Spleen (tissue), 11 donors: ENCODE results near the gene RING1. TPM values are rescaled to one million over a fixed set of nuclear protein-coding genes. Genes with fewer than 3 reads are reported as not detected.

Source experiments
- DNase-seq: peaks from one replicate; pipeline ENCODE4 v3.0.0-alpha.2; 2020
- H3K27ac ChIP-seq, 8 donors: fragments of 200-600 bp; sonication (generic) in 7 of 8; 1 replicate in 4 of 8; 2 replicates in 4 of 8; pipeline versions ENCODE4 v1.5.0 to v1.8.0; 2016 to 2021; ENCODE audit warnings: inconsistent platforms in 4 of 8, mild to moderate bottlenecking in 4 of 8, moderate library complexity in 1 of 8
- H3K27me3 ChIP-seq, 7 donors: fragments of 200-600 bp; sonication (generic) in 6 of 7; replicated peaks in 1 of 7; 1 replicate in 4 of 7; 2 replicates in 3 of 7; pipeline versions ENCODE4 v1.5.0 to v1.8.0; 2016 to 2021; ENCODE audit warnings: inconsistent platforms in 3 of 7, mild to moderate bottlenecking in 1 of 7
- H3K36me3 ChIP-seq, 6 donors: fragments of 200-600 bp; sonication (generic) in 5 of 6; 1 replicate in 4 of 6; 2 replicates in 2 of 6; pipeline versions ENCODE4 v1.5.0 to v1.8.0; 2016 to 2021; ENCODE audit warnings: inconsistent platforms in 2 of 6
- H3K4me1 ChIP-seq, 6 donors: fragments of 200-600 bp; sonication (generic) in 5 of 6; 1 replicate in 3 of 6; 2 replicates in 3 of 6; pipeline versions ENCODE4 v1.5.0 to v1.8.0; 2016 to 2021; ENCODE audit warnings: inconsistent platforms in 3 of 6
- H3K4me3 ChIP-seq, 8 donors: fragments of 200-600 bp; sonication (generic) in 7 of 8; 1 replicate in 4 of 8; 2 replicates in 4 of 8; pipeline versions ENCODE4 v1.5.0 to v1.8.0; 2016 to 2021; ENCODE audit warnings: inconsistent platforms in 4 of 8, mild to moderate bottlenecking in 4 of 8, moderate library complexity in 2 of 8
- H3K9me3 ChIP-seq, 8 donors: fragments of 200-600 bp; sonication (generic) in 7 of 8; 1 replicate in 4 of 8; 2 replicates in 4 of 8; pipeline versions ENCODE4 v1.5.0 to v1.8.0; 2016 to 2021; ENCODE audit warnings: inconsistent platforms in 4 of 8
- POLR2A ChIP-seq, 3 donors: fragments of 450-650 bp; IDR thresholded peaks; one replicate each; pipeline ENCODE4 v1.5.1; 2017; ENCODE audit warnings: antibody characterized with exemption in 3 of 3, mild to moderate bottlenecking in 1 of 3
- POLR2AphosphoS5 ChIP-seq, 3 donors: sonication (generic); formaldehyde crosslinking; IDR thresholded peaks; one replicate each; pipeline ENCODE4 v1.5.1; 2017; ENCODE audit warnings: antibody characterized with exemption in 3 of 3
- WGBS, 5 donors: extraction: QIAGEN DNeasy Blood & Tissue Kit in 3 of 5; methylation state at CpG; one replicate each; pipeline versions ENCODE4 v1.1.5 to v1.1.7; 2013 to 2018; 5-methylcytosine and 5-hydroxymethylcytosine counted together
- intact Hi-C: fragments of 100-400 bp; cut with DNase I; formaldehyde crosslinking; loops from one replicate; pipeline ENCODE4 v1.15.0; 2023; ENCODE audit warnings: low total_unique reads
- polyA plus RNA-seq, 3 donors: library from polyadenylated mRNA; stranded (reverse); fragments of 200-250 nt; gene quantifications; one replicate each; pipeline ENCODE4 v1.2.1, GENCODE V29; 2013
- total RNA-seq, 7 donors: library from RNA; depleted of rRNA in 3 of 7; stranded (reverse); fragments of >200 nt in 3 of 7; fragmentation: NEBNext Ultra II Directional in 4 of 7; extraction: Animal tissue kit (Norgen Biotek cat#: 25700) in 4 of 7; gene quantifications; one replicate each; pipeline versions ENCODE4 v1.1.0 to v1.2.1, GENCODE V29; 2016 to 2021
- TF ChIP-seq, protein P1 (sequence below), 11 experiments: fragments of 200-600 bp in 7 of 11; fragments of 450-650 bp in 4 of 11; sonication (generic) in 4 of 11; IDR thresholded peaks in 8 of 11; conservative IDR thresholded peaks in 3 of 11; 1 replicate in 7 of 11; 2 replicates in 4 of 11; pipeline versions ENCODE4 v1.4.0 to v1.8.0; 2016 to 2021; ENCODE audit warnings: antibody characterized with exemption in 11 of 11, inconsistent platforms in 4 of 11, mild to moderate bottlenecking in 1 of 11
- donor health status: healthy with polysubstance abuse.
- donor health status: DM: no; HTN: no; CAD: no; lungs with moderate emphysema.
- donor health status: DM: no; HTN: no; CAD: no.
- donor health status: Bipolar disorder and iron deficiency.
- donor health status: healthy.
- donor health status: DM: no; HTN: no; CAD: no.
- donor health status: DM: yes; HTN: yes; CAD: no.

RING1 gene
- total and polyA plus RNA-seq, 10 donors, result 13.4 to 42.3 (median 31.0) TPM

DNA sequence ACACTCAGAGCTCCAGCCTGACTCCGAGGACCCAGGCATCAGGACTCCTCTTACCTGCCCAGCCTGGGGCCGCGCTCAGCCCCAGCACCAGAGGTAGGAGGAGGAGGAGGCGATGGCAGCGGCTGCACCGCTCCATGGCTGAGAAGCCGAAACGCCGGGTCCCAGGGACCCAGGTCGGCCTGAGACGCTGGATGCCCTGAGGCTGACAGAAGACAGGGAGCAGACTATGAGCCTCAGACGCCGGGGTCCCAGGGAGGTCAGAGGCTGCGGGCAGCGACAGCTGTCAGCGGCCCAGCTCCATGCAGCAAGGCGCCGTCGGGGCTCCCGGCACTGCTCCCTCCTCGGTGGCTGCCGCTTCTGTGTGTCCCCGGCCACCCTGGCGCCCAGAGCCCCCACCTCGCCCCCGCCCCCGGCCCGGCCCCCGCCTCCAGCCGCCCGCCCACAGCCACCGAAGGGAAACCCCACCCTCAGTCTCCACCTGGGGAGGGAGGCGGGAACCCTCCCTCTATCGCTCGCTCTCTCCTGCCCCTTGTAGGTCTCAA is 16.1 kb upstream of the RING1 start, which contains the start of gene COL11A2:
COL11A2 (minus strand) TSS at position 363 of the 542 bp plus-strand sequence; CDS start at position 136, 227 bp downstream.
- H3K4me3 ChIP-seq, result peak within 1 kb of the TSS; percentile 3 to 64 (median 24)
- peak within 1 kb of the TSS in 4 of 8 donors; percentile 30 to 43 (median 35) for H3K27ac ChIP-seq
- no peak for TF ChIP-seq POLR2A (IDR thresholded peaks at IDR 0.05)
- no peak for TF ChIP-seq POLR2AphosphoS5 (IDR thresholded peaks at IDR 0.05)
- TF ChIP-seq, protein P1, sequence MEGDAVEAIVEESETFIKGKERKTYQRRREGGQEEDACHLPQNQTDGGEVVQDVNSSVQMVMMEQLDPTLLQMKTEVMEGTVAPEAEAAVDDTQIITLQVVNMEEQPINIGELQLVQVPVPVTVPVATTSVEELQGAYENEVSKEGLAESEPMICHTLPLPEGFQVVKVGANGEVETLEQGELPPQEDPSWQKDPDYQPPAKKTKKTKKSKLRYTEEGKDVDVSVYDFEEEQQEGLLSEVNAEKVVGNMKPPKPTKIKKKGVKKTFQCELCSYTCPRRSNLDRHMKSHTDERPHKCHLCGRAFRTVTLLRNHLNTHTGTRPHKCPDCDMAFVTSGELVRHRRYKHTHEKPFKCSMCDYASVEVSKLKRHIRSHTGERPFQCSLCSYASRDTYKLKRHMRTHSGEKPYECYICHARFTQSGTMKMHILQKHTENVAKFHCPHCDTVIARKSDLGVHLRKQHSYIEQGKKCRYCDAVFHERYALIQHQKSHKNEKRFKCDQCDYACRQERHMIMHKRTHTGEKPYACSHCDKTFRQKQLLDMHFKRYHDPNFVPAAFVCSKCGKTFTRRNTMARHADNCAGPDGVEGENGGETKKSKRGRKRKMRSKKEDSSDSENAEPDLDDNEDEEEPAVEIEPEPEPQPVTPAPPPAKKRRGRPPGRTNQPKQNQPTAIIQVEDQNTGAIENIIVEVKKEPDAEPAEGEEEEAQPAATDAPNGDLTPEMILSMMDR (IDR thresholded peaks at IDR 0.05 in 8 of 11, conservative IDR thresholded peaks at IDR 0.05 in 3 of 11), result no peak
- DNase-seq, result peak; percentile 86
- peaks cover 5 to 40% (median 23%) of the 10 kb centered on the region in 6 donors for H3K4me1 ChIP-seq
- no peaks in the 10 kb centered on the region for H3K9me3 ChIP-seq
- H3K27me3 ChIP-seq, result peaks cover 0 to 58% (median 17%) of the 10 kb centered on the region in 7 donors
- 10 to 19% (median 11%) methylated on average over 9 to 35 of the region's 35 CpGs for WGBS, 5 donors
- intact Hi-C loops, result no loop called here
- H3K36me3 ChIP-seq, result peaks cover 0 to 37% (median 33%) of the 10 kb centered on the region in 6 donors

- peaks cover 0 to 55% (median 17%) of the 10 kb centered on the region in 7 donors for H3K27me3 ChIP-seq
- no peaks in the 10 kb centered on the region for H3K9me3 ChIP-seq
- peak overlapping the region in 5 of 8 donors; percentile 14 to 43 (median 32) for H3K27ac ChIP-seq
- H3K4me1 ChIP-seq, result peaks cover 5 to 48% (median 30%) of the 10 kb centered on the region in 6 donors
- intact Hi-C loops, result no loop called here
- TF ChIP-seq POLR2A (IDR thresholded peaks at IDR 0.05), result no peak
- TF ChIP-seq POLR2AphosphoS5 (IDR thresholded peaks at IDR 0.05), result peak in 2 of 3 donors; percentile 37 to 38
- peaks cover 0 to 45% (median 35%) of the 10 kb centered on the region in 6 donors for H3K36me3 ChIP-seq
- peak; percentile 86 for DNase-seq
- WGBS, 5 donors, result 2 to 12% (median 4%) methylated on average over 41 to 72 of the region's 72 CpGs
- peak overlapping the region; percentile 3 to 64 (median 24) for H3K4me3 ChIP-seq
Observed at GRCh38 chr6:33192671-33193602, 15.4 kb upstream of the RING1 start.

- peak in 1 of 3 donors; percentile 6 for TF ChIP-seq POLR2AphosphoS5 (IDR thresholded peaks at IDR 0.05)
- TF ChIP-seq, protein P1 (IDR thresholded peaks at IDR 0.05 in 8 of 11, conservative IDR thresholded peaks at IDR 0.05 in 3 of 11), result no peak
- H3K36me3 ChIP-seq, result peaks cover 0 to 50% (median 35%) of the 10 kb centered on the region in 6 donors
- DNase-seq, result no peak
- H3K27me3 ChIP-seq, result peaks cover 0 to 50% (median 17%) of the 10 kb centered on the region in 7 donors
- WGBS, 5 donors, result 64 to 84% (median 75%) methylated on average over 6 of the region's 6 CpGs
- no peaks in the 10 kb centered on the region for H3K9me3 ChIP-seq
- peak overlapping the region in 5 of 8 donors; percentile 14 to 43 (median 26) for H3K27ac ChIP-seq
- H3K4me3 ChIP-seq, result peak overlapping the region in 4 of 8 donors; percentile 24 to 64 (median 40)
- intact Hi-C loops, result no loop called here
- peaks cover 8 to 55% (median 36%) of the 10 kb centered on the region in 6 donors for H3K4me1 ChIP-seq
Observed at GRCh38 chr6:33193619-33194018, 14.7 kb upstream of the RING1 start.

DNA sequence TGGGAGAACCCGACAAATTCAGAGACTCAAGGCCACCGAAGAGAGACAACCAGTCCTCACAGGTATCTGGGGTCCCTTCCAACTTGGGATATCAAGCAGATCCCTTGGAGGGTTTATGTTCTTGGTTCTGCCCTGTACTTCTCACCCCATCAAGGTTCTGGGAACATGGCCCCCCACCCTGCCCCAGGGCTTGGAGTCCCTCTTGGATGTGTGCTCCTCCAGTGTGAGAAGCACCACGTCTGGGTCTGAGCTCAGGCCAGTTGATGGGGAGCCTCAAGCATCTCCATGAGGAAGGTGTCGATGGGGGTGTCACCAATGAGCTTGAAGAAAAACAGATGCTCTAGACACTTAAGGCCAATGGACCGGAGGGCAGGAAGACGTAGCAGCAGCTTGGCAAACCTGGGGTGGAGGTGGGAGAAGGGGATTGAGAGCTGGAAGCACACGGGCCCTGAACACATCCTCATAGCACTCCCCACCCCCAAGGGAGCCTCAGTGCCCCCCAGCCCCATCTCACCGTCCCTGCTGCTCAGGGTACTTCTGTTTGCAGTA is 13.8 kb upstream of the RING1 start:
- intact Hi-C loops, result no loop called here
- H3K27me3 ChIP-seq, result peaks cover 0 to 41% (median 17%) of the 10 kb centered on the region in 7 donors
- H3K4me3 ChIP-seq, result no peak overlapping the region
- peaks cover 0 to 50% (median 35%) of the 10 kb centered on the region in 6 donors for H3K36me3 ChIP-seq
- peak; percentile 50 for DNase-seq
- WGBS, 5 donors, result 78 to 84% (median 80%) methylated on average over 8 of the region's 8 CpGs
- peaks cover 13 to 64% (median 45%) of the 10 kb centered on the region in 6 donors for H3K4me1 ChIP-seq
- H3K27ac ChIP-seq, result no peak overlapping the region
- H3K9me3 ChIP-seq, result no peaks in the 10 kb centered on the region
- TF ChIP-seq, protein P1 (IDR thresholded peaks at IDR 0.05 in 8 of 11, conservative IDR thresholded peaks at IDR 0.05 in 3 of 11), result no peak
